Melanocyte of skin (primary cell): ENCODE data around the gene ROPN1B. TPM values are rescaled to one million over a fixed set of nuclear protein-coding genes. Genes with fewer than 3 reads are reported as not detected.

Experiments
- small RNA-seq, 2 donors: library from RNA; depleted of rRNA; stranded (forward); fragments of <200 nt; gene quantifications; one replicate each; pipeline ENCODE3, GENCODE V24; 2012
- total RNA-seq, 2 donors: library from RNA; depleted of rRNA; stranded (reverse); fragments of >200 nt; gene quantifications; 2 replicates each; pipeline ENCODE4 v1.2.3, GENCODE V29; 2012

The ROPN1B gene
- 10 to 100 TPM; 10.7 to 12.0 TPM for total RNA-seq

DNA sequence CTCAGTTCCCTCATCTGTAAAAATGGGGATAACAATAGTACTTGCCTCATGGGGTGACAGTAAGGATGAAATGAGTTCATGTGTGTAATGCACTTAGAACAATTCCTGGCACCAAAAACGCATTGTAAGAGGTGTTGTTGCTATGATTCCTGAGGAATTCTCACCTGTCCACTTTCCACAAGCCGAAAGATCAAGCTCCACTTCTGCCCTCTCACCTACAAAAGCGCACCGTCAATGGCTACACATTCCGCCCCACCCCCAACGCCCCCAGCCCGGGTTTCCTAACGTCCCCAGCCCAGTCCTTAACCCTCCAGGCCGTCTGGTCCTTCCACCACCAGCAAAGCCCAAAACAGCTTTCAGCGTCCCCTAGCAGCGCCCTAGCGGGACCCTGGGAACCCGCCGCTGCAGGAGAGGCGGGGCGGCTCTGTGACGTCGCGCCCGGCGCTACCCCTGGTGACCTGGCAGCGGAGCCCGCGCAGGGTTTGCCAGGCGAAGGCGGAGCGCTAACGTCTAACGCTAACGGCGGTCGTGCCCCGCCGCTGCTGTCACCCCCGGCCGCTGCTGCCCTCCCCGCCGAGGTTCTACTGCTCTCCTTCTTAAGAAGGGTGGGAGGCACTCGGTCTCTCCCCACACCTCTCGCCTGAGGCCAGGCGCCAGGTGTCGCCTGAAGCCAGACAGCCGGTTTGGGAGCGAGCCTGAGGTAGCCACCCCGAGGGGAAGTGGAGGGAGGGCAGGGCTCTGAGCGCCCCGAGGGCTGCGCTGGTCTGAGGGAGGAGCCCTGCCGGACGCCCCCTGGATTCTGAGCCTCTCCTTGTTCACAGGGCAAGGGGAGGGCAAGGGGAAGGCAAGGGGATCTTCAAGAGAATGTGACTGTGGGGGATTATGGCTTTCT is at the start of gene ROPN1B:
TSS of gene ROPN1B (plus strand) at position 478 of the 892 bp plus-strand sequence. CDS start 2,877 bp downstream, outside the sequence.

Small RNA genes within 50 kb of the gene (small RNA-seq; reads per million reads assigned to genes)
- gene AC092903.1 = 0 reads per million in 2 donors

Other genes starting within 250 kb of the ROPN1B start
- gene SLC41A3, start 114.9 kb downstream of the ROPN1B start, total RNA-seq = 10 to 100 TPM; 29.0 to 36.8 TPM
- gene ALDH1L1, start 211.4 kb downstream of the ROPN1B start, total RNA-seq = under 1 TPM; under 0.01 to 0.33 TPM